NCI-H1417 treated with DMSO at 0.1 percent for 48 hours (cell line): Measurements from ENCODE around the gene ATRNL1.

ENCODE experiments used
- DNase-seq: peaks from one replicate; lab custom pipeline; 2025; lab: John Stamatoyannopoulos, UW

Gene ATRNL1

DNA sequence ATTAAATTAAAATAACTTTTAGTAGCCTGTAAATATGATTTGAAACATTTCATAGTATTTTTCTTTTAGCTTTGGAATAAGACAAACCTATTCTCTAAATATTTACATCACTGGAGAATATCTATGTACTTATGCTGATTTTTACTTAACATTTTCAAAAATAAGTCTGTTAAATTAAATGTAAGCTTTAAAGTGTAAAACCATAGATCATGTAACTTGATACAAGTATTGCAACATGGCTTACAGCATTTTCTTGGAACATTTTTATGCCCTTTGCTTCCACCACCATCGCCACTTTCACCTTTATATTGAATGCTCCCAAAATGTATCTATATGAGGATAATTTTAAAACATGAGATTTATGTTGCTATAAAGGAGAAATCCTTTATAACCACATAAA lies 752.8 kb downstream of the ATRNL1 start:
- no peak for DNase-seq

DNA sequence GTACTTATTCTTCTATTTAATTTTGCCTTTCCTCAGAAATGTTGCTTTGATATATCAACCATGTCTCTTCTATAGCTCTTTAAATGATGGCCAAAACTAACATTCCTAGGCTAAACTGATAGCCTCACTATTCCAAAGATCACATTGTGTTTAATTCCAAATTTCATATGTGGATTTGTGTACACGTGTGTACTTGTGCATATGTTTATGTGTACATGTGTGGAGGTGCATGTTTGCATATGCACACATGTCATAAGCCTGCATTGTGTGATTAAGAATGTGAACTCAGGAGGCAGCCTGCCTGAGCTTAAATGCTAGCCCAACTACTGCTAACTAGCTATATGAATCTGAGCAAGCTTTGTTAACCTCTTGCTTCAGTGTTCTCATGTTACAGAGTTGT lies 753.4 kb downstream of the ATRNL1 start:
- no peak for DNase-seq

DNA sequence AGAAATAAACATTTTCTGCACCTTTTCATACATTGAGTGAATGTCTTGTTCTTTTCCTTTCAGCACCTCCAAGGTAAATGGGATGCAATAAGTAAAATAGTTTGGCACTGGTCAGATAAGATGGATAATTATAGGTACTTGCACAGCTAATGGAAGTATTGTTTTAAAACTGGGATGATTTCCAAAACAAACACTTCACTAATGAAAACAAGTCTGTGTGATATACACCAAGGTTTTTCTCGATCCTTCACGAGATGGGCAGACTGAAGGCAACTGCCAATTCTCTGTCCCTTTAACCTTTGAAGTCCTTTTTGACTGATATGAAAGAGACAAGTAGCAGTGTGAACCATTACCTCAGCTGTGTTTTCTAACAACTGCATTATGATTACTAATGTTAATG lies 756.0 kb downstream of the ATRNL1 start:
- no peak for DNase-seq

DNA sequence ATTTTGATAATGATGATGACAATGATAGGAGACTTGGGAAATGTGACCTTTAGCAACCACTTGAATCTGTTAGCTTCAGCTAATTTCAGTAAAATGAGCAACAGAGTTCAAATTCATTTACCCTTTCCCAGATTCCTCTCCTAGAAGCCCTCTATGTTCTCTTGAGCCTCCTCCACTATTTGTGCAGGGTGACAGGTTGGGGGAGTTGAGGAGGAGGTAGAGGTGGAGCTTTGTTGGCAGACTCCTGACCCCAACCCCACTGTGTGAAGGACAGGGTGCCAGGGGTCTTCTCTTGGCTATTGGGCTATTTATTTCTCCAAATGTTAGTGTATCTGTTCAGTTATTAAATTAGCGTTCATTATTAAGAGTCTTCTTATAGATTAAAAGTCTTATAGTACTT lies 757.5 kb downstream of the ATRNL1 start:
- no peak for DNase-seq

DNA sequence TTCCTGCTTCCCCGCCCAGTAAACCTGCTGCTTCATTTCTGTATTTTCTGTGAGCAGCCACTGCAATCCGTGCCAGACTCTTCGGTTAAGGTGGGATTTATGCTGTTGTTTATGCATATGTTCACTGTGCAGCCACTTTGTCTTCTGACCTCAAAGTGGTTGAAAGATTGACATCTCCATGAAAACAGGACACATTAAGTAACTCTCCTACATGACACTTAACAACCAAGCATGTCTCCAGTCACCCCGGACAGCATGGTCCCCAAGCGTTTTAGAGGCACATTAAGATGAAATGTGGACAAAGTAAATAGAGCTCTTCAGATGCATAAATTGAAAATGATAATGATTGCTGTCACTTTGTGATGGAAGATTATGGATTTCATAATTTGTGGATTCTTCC lies 758.5 kb downstream of the ATRNL1 start:
- DNase-seq = no peak

DNA sequence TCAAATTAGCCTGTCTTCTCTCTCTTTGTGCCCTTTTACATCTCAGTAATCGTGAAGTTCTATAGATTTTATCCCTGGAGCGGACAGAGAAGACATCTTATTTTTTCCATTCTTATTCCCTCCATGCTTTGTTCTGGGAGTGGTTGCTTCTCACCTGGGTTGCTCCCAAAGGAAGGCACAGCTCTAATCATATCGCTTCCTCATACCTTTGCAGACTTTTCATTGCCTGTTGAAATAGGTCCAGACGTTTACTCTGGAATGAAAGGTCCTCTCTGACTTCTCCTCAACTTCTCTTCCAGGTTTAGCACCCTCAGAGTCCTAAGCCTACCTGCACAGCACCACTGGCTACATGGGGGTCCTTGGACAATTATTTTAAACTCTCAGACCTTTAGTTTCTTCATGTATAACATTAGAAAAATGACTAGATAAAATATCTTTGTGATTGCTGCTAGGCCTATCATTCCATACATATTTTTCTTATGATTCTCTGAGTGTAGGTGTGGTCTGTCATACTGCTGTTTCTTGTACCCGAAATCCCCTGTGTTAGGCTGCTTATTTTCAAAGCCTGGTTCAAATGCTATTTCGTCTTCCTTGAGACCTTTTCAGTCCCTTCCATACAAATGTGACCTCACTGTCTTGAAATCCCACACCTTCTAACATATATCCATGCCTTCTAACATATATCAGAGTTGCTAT lies 761.7 kb downstream of the ATRNL1 start:
- DNase-seq = no peak

DNA sequence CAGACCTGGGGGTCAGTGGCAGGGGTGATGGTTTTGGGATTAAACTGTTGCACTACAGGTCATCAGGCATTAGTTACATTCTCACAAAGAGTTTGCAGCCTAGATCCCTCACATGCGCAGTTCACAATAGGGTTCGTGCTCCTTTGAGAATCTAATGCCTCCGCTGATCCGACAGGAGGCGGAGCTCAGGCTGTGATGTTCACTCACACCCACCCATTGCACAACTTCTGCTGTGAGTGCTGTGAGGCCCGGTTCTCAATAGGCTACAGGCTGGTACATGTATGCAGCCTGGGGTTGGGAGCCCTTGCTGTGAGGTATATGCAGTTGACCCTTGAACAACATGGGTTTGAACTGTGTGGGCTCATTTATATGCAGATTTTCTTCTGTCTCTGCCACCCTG lies 763.4 kb downstream of the ATRNL1 start:
- DNase-seq = no peak

DNA sequence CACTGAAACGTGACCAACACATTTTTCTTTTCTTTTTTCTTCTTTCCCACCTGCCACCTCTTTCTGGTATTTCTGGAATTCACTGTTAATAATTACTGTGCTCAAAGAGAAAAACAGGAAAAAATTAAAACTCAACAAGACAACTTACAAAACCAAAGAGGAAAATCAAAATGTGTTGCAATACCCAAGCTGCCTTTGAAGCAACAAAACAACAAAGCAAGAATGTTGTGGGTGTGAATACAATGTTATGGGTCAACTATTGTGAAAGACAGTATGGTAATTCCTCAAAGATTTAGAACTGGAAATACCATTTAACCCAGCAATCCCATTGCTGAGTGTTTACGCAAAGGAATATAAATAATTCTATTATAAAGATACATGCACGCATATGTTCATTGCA lies 764.7 kb downstream of the ATRNL1 start:
- DNase-seq = no peak

DNA sequence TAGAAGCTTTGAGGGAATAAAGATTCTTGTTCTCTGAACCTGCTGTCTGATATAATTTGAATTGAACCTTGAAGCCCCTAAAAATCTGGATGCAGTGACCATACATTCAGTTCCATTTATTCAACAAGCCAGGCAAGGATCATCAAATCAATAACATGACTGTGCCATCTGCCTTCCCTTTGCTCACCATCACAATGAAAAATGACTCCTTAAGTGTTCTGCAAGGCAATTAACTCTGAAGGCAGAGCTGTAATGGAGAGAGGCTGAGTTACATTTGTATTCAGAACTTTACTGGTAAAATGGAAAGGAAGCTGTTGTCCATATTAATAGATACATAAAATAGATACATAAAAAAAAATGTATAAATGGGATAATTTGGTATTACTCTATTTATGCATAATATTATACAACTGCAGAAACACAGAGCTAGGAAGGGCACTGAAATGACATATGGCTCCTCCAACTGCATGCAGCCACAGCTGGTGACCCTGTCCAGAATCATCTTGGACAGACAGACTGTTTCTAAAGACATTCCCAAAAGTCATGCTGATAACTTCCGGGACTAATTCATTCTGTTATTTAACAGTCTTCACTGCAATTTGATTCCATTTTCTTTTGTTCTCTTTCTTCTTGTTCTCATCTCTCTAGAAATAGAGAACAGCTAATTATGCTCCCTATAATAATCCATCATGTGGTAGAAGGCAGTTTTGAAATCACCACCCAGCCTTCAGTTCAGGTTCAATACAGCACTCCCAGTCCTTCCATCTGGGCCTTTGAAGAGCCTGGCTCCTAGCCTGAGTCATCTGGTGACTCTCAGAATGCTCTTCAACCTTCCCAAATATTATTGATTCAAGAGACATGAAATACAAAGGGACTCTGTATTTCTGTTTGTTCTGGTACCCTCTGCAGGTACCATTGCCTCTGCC lies 767.3 kb downstream of the ATRNL1 start:
- DNase-seq = no peak

DNA sequence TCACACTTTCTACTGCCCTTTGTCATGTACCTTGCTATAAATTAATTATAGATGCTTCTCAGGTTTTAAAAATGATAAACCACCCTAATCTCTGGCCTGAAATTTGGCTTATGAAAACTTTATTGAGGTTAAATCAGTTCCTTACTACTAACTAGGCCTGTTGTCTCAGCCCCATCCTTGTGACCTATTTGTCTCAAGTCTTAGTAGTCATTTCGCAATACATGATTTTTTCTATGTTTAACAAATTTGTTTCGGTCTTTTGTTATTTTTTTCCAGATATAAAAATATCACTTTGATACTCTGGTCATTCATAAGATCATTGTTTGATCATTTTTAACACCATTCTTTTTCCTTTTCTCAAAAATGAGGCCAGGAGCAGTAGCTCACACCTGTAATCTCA lies 768.3 kb downstream of the ATRNL1 start:
- DNase-seq = no peak

DNA sequence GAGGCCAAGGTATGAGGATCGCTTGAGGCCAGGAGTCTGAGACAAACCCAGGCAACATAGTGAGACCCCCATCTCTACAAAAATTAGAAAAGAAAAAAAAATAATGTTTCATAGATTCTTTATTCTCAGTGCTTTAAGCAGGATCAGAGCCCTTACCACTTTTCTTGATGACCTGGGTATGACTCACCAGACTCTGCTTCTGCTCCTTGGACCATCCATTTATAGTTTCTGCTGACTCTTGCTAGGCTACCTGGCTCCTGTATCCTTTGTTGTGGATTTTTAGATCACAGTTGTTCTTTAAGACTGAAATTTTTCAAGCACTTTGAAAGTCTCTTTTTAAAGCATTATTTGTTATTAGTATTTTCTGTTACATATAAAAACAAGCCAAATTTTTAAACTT lies 768.7 kb downstream of the ATRNL1 start:
- no peak for DNase-seq

DNA sequence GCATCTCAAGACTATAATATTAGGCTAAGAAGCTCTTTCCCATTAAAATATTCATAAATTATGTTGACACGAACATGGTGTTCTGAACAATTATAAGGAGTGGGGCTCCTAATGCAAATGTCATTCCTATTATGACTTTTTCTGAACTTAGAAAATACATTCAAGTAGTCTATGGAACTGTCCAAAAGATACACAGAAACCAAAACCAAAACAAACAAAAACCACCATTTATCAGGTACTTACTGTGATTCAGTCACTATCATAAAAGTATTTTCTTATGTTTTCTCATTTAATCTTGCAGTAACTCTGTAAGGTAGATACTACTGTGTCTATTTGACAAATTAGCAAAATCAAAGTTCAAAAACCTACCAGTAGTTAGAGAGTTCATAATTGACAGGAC lies 773.0 kb downstream of the ATRNL1 start:
- DNase-seq = no peak

DNA sequence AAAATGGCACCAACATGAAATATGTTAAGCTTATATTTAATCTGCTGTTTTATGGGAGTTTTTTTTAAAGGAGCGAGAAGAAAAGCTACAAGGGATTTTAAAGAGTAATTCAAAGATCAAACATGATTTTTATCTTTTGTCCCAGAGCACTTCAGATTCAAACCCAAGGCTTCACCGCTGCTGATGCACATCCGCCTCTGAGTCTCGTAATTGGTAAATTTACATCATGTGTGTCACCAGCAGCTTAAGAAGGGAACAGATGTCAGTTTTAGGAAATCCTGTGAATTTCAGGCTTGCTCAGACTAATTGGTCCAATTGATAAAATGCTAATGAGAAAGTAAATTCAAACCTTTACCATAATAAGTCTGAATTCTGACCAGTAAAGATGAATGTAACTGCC lies 773.5 kb downstream of the ATRNL1 start:
- no peak for DNase-seq

DNA sequence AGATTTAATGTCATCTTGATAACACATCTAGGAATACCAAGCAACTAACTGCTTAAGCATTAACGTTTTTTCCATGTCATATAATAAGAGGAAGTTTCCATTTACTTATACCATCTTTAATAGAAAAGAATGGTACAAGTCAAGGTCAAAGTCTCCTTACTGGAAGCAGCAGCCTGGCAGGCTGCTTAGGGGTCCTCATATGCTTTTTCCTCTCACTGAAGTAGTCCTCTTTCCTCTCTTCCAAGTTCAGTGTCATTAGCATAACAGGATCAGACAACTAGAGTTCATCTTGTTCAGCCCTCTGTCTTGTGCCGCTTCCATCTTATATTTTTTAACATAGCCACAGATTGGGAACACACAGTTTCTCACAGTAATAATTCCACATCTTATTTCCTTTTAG lies 774.1 kb downstream of the ATRNL1 start:
- DNase-seq = no peak

DNA sequence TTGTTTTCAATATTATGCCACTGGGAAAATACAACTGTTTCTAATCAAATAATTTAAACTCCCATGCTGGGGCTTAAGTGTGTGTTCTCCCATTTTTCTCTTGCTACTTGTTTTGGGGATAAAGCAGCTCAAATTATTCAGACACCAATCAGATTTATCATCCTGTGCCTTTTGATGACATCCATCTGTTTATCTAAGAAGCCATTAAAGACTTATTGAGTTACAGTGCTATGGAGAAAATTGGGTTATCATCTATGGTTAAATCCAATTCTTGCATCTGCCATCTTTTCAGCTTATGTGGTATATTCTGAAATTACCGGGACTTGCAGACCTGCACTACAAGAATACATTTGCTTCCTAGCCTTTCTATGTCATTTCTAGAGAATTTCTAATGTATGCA lies 778.7 kb downstream of the ATRNL1 start:
- no peak for DNase-seq

DNA sequence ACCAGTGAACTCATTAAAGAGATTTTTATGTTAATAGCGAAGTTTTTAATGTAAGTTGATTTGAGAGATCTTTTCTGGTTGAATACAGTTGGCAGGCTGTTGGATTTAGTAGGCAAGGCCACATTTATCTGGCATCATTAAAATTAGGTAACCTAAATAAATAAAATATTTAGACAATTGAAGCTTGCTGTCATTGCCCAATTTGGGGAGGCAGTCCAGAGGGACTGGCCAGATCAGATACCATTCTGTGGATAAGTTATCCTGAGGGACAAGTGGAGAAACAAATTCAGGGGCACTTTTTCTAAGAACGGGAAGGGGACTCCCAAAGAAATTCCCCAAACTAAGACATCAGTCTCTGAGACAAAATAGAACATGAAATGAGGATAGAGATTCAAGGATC lies 782.0 kb downstream of the ATRNL1 start:
- no peak for DNase-seq

DNA sequence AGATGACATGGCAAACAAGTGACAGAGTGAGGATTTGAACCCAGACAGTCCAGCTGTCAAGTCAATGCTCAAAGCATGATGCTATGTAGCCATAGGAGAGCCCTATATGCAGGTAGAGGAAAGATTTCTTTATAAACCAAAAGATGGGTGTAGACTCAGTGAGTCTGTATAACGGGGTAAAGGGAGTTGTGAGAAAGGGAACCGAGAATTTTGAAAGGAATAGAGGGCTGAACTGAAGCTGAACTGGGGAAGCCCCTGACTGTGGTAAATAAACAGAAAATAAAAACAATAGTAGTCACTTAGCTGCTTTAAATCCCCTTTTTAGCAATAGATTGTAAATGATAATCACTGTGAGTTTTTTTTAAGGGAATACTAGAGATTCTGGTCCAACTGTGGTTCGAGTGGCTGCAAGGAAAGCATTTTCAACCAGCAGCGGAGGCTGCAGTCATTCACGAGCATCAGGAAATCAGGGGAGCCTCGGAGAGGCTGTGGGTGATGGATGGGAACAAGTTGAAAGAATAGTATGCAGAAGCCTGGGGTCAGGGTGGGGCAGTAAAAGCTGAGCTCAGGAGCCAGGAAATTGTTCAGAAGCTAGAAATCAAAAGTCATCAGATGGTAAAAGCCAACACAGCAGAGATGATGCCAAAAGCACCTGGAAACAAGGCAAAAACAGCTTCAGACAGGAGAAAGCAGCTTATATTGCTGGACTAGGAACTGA lies 786.4 kb downstream of the ATRNL1 start:
- DNase-seq = no peak

DNA sequence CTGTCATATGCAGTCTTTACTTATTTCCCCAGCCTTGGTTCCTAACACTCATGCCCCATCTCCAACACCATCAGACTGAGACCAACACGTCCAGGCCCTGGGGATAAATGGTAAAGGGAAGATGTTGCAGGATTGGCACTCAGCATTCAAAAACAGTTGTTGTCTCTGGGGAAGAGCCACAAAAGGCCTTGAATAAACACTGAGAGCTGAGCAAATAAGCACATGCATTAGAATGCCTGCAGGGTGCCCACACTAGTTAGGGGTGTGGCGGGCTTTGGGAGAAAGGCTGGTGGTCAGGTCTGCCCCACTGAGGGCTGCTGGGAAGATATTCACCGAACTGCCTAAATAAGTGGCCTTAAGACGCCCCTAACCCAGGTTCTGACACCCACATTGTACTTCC lies 788.9 kb downstream of the ATRNL1 start:
- no peak for DNase-seq

DNA sequence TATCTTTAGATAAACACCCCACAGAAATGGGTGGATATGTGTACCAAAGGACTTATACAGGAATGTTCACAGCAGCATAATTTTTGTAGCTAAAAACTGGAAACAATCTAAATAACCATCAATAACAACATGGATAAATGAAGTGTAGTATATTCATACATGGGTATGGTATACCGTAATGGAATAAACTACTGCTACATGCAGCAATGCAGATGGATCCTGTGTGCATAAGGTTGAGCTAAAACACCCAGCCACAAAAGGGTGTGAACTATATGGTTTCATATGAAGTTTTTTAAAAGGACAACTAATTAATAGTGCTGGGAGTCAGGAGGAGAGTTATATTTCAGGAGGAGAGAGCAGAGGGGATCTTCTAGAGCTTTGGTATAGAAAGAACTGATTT lies 790.2 kb downstream of the ATRNL1 start:
- no peak for DNase-seq

DNA sequence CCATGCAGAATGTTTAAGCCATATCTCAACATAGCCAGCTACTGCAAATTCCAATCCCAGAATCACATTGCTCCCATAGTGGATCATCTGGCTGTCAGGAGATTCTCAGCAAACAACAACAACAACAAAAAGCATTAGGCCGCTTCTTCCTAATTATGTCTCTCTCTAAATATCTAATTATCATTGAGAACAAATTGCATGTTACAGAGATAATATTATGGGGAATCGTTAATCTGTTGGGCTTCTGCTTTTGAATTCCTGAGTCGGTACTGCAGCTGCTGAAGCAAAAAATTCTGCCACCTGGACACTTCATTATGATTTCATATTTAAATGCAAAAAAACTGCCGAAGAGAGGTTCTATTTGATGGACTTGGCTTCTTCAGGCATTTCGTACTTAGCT lies 791.2 kb downstream of the ATRNL1 start:
- no peak for DNase-seq

DNA sequence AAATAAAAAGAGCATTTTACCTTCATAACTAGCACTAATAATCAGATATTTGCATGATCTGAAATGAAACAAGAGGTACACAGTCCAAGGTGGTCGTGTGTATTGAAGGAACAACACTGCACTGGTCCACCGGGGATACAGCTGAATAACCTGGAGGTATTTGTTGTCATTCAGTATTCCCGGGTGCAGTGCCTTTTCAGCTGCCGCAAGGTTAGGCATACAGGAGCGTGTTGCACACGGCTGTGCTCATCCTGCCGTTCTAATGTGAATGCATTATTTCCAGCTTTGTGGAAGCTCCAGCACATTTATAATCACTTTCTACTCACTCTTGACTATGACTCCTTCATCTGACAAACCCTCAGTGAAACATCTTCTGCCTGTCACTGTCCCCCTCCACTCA lies 802.0 kb downstream of the ATRNL1 start:
- DNase-seq = no peak

DNA sequence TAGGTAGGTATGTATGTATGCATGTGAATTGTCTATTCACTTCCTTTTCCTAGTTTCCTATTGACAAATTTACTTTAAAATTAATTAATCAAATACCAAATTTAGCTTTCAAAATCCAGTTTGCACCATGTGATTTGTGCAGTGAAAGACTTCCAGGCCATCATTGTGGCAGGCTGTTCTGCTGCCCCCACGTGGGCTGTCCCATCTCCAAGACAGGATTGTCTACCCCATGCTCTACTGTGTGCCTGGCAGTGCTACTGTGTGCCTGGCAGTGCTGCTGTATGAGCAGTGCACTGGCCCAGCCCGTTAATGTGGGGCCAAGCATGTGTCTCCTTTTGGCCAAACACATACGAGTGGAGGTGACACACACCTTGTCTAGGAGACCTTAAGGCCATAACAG lies 805.1 kb downstream of the ATRNL1 start:
- DNase-seq = no peak

DNA sequence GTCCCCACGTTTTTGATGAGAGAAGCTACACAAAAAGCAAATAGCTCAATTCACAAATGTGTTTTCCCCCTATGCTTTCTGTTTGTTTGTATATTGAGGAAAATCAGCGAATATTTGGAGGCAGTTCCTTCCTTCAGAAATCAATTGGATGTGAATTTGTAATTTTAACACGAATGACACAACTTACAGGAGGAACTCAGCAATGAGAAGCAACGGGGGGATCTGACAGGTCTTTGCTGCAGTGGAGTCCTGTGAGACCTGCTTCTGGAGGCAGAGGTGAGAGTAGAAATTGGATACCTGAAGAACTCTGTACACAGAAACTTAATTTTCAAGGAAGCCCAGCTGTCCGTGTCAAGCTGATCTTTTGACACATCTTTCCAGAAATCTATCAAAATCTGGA lies 809.4 kb downstream of the ATRNL1 start:
- no peak for DNase-seq
